CD14-positive monocyte (primary cell): ENCODE measurements around the gene PPP2R2C. TPM values are rescaled to one million over a fixed set of nuclear protein-coding genes. Genes with fewer than 3 reads are reported as not detected.
A peak's percentile ranks its signal among the peaks of the same experiment; 100 is the strongest.

Experiments
- DNase-seq, 3 donors: peaks; one replicate each; pipeline ENCODE4 v3.0.0-alpha.2; 2011 to 2022
- H2AFZ ChIP-seq: 2 replicates; pipeline ENCODE4 v1.6.0; 2012; ENCODE audit warnings: mild to moderate bottlenecking, low read depth, low read length, inconsistent platforms; ENCODE audit not compliant: insufficient read depth, poor library complexity, severe bottlenecking
- H3K27ac ChIP-seq, 2 donors: 1 replicate in 1 of 2; 2 replicates in 1 of 2; pipeline ENCODE4 v1.5.1; 2012 to 2013; ENCODE audit warnings: low read length in 2 of 2, control low read depth in 1 of 2, inconsistent platforms in 1 of 2, low read depth in 1 of 2, mild to moderate bottlenecking in 1 of 2
- H3K27me3 ChIP-seq, 2 donors: one replicate each; pipeline versions ENCODE4 v1.6.0 to v1.6.1; 2011 to 2013; ENCODE audit warnings: low read length in 2 of 2; ENCODE audit not compliant: control insufficient read depth in 2 of 2, insufficient read depth in 2 of 2
- H3K36me3 ChIP-seq, 2 donors: replicated peaks in 1 of 2; 1 replicate in 1 of 2; 2 replicates in 1 of 2; pipeline versions ENCODE4 v1.5.1 to v1.6.1; 2012 to 2013; ENCODE audit warnings: low read length in 2 of 2, control low read depth in 1 of 2, inconsistent platforms in 1 of 2, mild to moderate bottlenecking in 1 of 2; ENCODE audit not compliant: insufficient read depth in 2 of 2, control insufficient read depth in 1 of 2
- H3K4me1 ChIP-seq, 2 donors: 1 replicate in 1 of 2; 2 replicates in 1 of 2; pipeline versions ENCODE4 v1.5.1 to v1.6.1; 2012 to 2013; ENCODE audit warnings: low read length in 2 of 2, control low read depth in 1 of 2, inconsistent platforms in 1 of 2, mild to moderate bottlenecking in 1 of 2, moderate library complexity in 1 of 2; ENCODE audit not compliant: insufficient read depth in 2 of 2, control insufficient read depth in 1 of 2
- H3K4me2 ChIP-seq: replicated peaks from 2 replicates; pipeline ENCODE3; 2012; ENCODE audit warnings: low read length, moderate library complexity, mild to moderate bottlenecking; ENCODE audit not compliant: poor library complexity, severe bottlenecking; ENCODE audit errors: extremely low read depth
- H3K4me3 ChIP-seq, 3 experiments: fragments of 200-600 bp in 1 of 3; sonication (generic) in 1 of 3; replicated peaks in 1 of 3; 1 replicate in 2 of 3; 2 replicates in 1 of 3; pipeline ENCODE4 v1.5.1; 2011 to 2013; ENCODE audit warnings: low read length in 3 of 3, mild to moderate bottlenecking in 3 of 3, control low read depth in 2 of 3, low read depth in 2 of 3, inconsistent platforms in 1 of 3, moderate library complexity in 1 of 3
- H3K79me2 ChIP-seq: 2 replicates; pipeline ENCODE4 v1.6.0; 2012; ENCODE audit warnings: mild to moderate bottlenecking, control low read depth, inconsistent platforms, low read length, moderate library complexity; ENCODE audit not compliant: insufficient read depth
- H3K9ac ChIP-seq: 2 replicates; pipeline ENCODE4 v1.6.0; 2017; ENCODE audit warnings: low read length, mild to moderate bottlenecking; ENCODE audit not compliant: insufficient read depth, poor library complexity, severe bottlenecking
- H3K9me3 ChIP-seq, 2 donors: replicated peaks in 1 of 2; 1 replicate in 1 of 2; 2 replicates in 1 of 2; pipeline versions ENCODE4 v1.5.1 to v1.6.1; 2012 to 2013; ENCODE audit warnings: low read length in 2 of 2, control low read depth in 1 of 2; ENCODE audit not compliant: control insufficient read depth in 1 of 2, insufficient read depth in 1 of 2
- H4K20me1 ChIP-seq: 2 replicates; pipeline ENCODE4 v1.6.0; 2012; ENCODE audit warnings: mild to moderate bottlenecking, low read length, control low read depth, moderate library complexity; ENCODE audit not compliant: insufficient read depth
- H3K27ac Mint-ChIP-seq, 7 donors: one replicate each; pipeline ENCODE4 v1.8.0; 2020; ENCODE audit warnings: mild to moderate bottlenecking in 7 of 7, mixed read lengths in 7 of 7, moderate library complexity in 6 of 7, inconsistent platforms in 2 of 7
- H3K27me3 Mint-ChIP-seq, 3 donors: one replicate each; pipeline ENCODE4 v1.8.0; 2021 to 2022; ENCODE audit warnings: low read depth in 3 of 3, mild to moderate bottlenecking in 3 of 3, mixed read lengths in 3 of 3, moderate library complexity in 3 of 3, inconsistent platforms in 1 of 3
- H3K36me3 Mint-ChIP-seq, 2 donors: one replicate each; pipeline ENCODE4 v1.8.0; 2020; ENCODE audit warnings: mixed read lengths in 2 of 2, inconsistent platforms in 1 of 2, mild to moderate bottlenecking in 1 of 2
- H3K4me1 Mint-ChIP-seq: one replicate; pipeline ENCODE4 v1.8.0; 2020; ENCODE audit warnings: mild to moderate bottlenecking, mixed read lengths
- H3K4me3 Mint-ChIP-seq, 2 donors: one replicate each; pipeline ENCODE4 v1.8.0; 2020; ENCODE audit warnings: mild to moderate bottlenecking in 2 of 2, mixed read lengths in 2 of 2, moderate library complexity in 1 of 2
- H3K9me3 Mint-ChIP-seq, 7 donors: one replicate each; pipeline ENCODE4 v1.8.0; 2020 to 2022; ENCODE audit warnings: mixed read lengths in 7 of 7, mild to moderate bottlenecking in 6 of 7, moderate library complexity in 6 of 7, inconsistent platforms in 2 of 7
- WGBS: methylation state at CpG from one replicate; pipeline ENCODE4 v1.1.5; 2013; ENCODE audit warnings: missing lambda C conversion rate; ENCODE audit not compliant: insufficient coverage; 5-methylcytosine and 5-hydroxymethylcytosine counted together
- intact Hi-C, 2 donors: fragments of 100-400 bp; cut with micrococcal nuclease; formaldehyde crosslinking; loops; one replicate each; pipeline versions ENCODE4 v1.15.0 to v1.15.1; 2023
- polyA plus RNA-seq, 3 donors: library from polyadenylated mRNA; depleted of rRNA in 1 of 3; unstranded in 2 of 3; stranded (reverse) in 1 of 3; fragments of 300-500 nt in 2 of 3; fragments of >200 nt in 1 of 3; fragmentation: Illumina TruSeq in 2 of 3; gene quantifications; 1 replicate in 2 of 3; 2 replicates in 1 of 3; pipeline ENCODE4 v1.2.3, GENCODE V29; 2012 to 2021
- TF ChIP-seq, protein P1 (sequence below): fragments of 200-600 bp; IDR thresholded peaks from one replicate; pipeline ENCODE4 v1.8.0; 2022; ENCODE audit warnings: antibody characterized with exemption, mild to moderate bottlenecking

The PPP2R2C gene
- polyA plus RNA-seq, 3 donors: not detected

DNA sequence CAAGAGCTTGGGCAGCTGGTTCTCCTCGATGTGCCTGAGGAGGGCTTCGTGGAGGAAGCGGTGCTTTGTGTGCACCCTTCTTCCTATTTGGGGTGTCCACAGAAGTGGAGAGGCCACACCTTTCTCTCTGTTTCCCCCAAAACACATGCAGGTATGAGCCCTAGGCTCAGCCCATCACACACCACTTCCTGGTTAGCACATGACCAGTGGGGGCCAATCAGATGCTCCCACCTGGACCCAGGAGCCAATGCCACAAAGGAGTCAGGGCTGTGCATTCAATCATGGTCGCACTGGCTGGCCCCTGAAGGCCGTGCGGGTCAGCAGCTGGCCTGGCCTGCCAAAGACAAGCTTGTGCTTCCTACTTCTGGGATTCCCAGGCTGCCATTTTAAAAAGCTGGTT is 51.4 kb downstream of the PPP2R2C start:
- peaks cover 4 to 13% (median 10%) of the 10 kb centered on the region in 3 donors for H3K27me3 Mint-ChIP-seq
- H3K79me2 ChIP-seq: no peaks in the 10 kb centered on the region
- intact Hi-C loops: no loop called here

DNA sequence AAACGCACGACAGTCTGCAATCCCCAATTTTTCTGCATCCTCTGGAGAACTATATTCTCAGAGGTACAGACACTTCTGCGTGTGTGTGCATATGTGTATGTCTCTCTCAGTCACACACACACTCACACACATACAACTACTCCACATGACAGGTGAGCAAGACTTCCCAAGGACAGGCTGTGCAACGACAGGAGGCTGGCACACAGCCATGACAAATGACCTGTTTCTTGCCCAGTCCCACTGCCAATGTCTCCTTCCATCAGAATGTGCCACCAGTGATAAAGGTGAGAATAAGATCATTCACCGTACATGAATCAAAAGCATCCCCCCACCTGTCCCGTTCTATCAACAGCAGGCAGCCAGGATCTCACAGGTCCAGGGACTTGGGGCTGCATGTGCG is 52.4 kb downstream of the PPP2R2C start:
- no peak overlapping the region for H3K4me3 Mint-ChIP-seq
- Histone ChIP-seq H3K9me3 (no peaks in the 10 kb centered on the region), H3K79me2 (no peaks in the 10 kb centered on the region), H2AFZ (no peak overlapping the region), H3K9ac (no peak overlapping the region), H4K20me1 (no peaks in the 10 kb centered on the region), H3K4me2 (no peak overlapping the region), H3K27me3 (no peaks in the 10 kb centered on the region), H3K36me3 (no peaks in the 10 kb centered on the region), H3K4me1 (no peaks in the 10 kb centered on the region), H3K4me3 (no peak overlapping the region), H3K27ac (no peak overlapping the region)
- intact Hi-C loops: no loop called here
- H3K27ac Mint-ChIP-seq: peak overlapping the region in 1 of 7 donors; percentile 9
- no peaks in the 10 kb centered on the region for H3K36me3 Mint-ChIP-seq
- H3K9me3 Mint-ChIP-seq: no peaks in the 10 kb centered on the region
- H3K27me3 Mint-ChIP-seq: peaks cover 2 to 10% (median 10%) of the 10 kb centered on the region in 3 donors
- 83% methylated on average over 3 of the region's 7 CpGs for WGBS
- TF ChIP-seq, protein P1, sequence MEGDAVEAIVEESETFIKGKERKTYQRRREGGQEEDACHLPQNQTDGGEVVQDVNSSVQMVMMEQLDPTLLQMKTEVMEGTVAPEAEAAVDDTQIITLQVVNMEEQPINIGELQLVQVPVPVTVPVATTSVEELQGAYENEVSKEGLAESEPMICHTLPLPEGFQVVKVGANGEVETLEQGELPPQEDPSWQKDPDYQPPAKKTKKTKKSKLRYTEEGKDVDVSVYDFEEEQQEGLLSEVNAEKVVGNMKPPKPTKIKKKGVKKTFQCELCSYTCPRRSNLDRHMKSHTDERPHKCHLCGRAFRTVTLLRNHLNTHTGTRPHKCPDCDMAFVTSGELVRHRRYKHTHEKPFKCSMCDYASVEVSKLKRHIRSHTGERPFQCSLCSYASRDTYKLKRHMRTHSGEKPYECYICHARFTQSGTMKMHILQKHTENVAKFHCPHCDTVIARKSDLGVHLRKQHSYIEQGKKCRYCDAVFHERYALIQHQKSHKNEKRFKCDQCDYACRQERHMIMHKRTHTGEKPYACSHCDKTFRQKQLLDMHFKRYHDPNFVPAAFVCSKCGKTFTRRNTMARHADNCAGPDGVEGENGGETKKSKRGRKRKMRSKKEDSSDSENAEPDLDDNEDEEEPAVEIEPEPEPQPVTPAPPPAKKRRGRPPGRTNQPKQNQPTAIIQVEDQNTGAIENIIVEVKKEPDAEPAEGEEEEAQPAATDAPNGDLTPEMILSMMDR: no peak
- H3K4me1 Mint-ChIP-seq: no peaks in the 10 kb centered on the region
- DNase-seq: no peak

More for the DNA sequence above, 51.4 kb downstream of the PPP2R2C start:
- Histone ChIP-seq H3K36me3 (no peaks in the 10 kb centered on the region), H4K20me1 (no peaks in the 10 kb centered on the region), H3K4me1 (no peaks in the 10 kb centered on the region), H3K9ac (no peak overlapping the region), H2AFZ (no peak overlapping the region), H3K4me2 (no peak overlapping the region), H3K27ac (no peak overlapping the region), H3K27me3 (no peaks in the 10 kb centered on the region), H3K9me3 (no peaks in the 10 kb centered on the region), H3K4me3 (no peak overlapping the region)
- no peak for DNase-seq
- TF ChIP-seq, protein P1: no peak
- no peak overlapping the region for H3K27ac Mint-ChIP-seq
- 95% methylated on average over 5 of the region's 6 CpGs for WGBS
- no peaks in the 10 kb centered on the region for H3K4me1 Mint-ChIP-seq
- H3K36me3 Mint-ChIP-seq: no peaks in the 10 kb centered on the region
- H3K4me3 Mint-ChIP-seq: no peak overlapping the region
- no peaks in the 10 kb centered on the region for H3K9me3 Mint-ChIP-seq
